ELR (cell line): ENCODE data around the gene PRMT7.

ENCODE experiments used
- DNase-seq: peaks from one replicate; pipeline ENCODE4 v3.0.0-alpha.2; 2015; ENCODE audit warnings: low read depth

The PRMT7 gene

GRCh38 chr16:68376590-68376989 lies 65.8 kb downstream of the PRMT7 start:
- no peak for DNase-seq

- no peak for DNase-seq
Measured at GRCh38 chr16:68377221-68377620, 66.4 kb downstream of the PRMT7 start.

DNA sequence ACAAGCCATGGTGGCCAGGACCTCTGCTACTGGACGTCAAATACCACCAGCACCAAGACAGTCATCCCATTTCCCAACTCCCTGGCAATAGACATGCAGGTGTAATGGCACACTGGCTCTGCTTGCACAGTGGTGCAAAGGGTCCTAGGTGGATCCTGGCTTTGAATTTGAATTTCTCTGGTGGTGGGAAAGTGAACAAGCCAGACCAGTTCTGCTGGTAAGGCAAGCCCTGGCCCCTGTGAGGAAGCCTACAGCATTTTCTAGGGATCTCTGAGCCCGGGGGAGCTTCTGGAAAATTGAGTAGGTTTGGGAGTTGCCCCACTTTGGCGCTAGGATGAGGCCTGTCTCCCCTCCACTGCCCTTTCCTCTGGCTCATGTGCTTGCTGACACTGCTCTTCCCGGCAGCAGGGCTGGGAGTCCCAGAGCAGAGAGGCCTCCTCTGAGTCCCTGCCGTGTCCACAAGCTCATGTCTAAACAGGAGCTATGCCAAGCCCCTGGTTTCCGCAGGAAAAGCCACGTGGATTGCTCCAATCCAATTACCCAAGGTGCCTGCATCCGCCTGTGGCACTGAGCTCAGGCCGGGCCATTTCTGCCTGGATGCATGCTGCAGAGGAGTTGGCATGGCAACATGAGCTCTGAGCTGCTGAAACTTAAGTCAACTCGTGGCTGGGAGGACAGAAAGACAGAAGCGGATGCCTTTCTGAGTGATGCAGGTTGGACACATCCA lies 67.0 kb downstream of the PRMT7 start:
- DNase-seq: no peak

- no peak for DNase-seq
Measured at GRCh38 chr16:68378436-68379415, 67.9 kb downstream of the PRMT7 start.

DNA sequence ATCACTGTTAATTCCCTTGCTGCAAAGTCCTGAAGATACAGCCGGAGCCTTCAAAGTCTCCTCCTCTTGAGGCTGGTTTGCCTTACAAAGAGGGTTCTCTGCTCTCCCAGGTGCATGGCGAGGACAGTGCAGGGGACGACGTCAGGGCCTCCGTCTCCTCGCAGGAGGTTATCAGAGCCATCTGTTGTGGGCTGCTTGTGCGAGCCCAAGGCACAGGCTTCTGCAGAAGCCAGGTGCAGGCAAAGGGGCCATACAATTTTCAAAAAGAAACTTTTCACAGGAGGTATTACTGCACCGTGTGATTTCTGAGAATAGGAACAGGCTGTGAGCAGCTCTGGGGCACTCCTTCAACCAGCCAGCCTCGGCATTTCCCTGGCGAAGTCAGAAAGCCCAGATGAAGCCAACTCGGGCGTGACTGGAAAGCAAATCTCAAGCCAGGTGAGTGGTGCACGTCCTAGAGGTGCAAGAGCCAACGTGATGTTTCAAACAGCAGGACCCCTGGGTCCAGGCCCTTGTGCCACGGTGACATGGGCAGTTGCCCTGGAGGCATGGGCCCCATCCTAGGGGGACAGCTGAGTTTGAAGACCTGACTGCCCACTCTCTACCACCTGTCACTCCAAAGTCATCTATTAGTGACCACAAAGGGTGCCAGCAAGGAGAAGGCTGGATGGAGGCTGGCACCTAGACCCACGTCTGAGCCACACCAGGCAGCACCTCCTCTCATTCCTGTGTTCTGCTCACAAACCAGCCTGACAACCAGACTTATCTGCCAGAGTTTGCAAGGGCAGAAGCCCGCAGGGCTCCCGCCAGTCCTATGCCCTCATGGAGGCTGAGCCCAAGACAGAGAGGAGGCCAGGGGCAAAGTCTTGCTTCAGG lies 68.9 kb downstream of the PRMT7 start:
- DNase-seq: no peak

- DNase-seq: no peak
Measured at GRCh38 chr16:68380348-68380670, 69.5 kb downstream of the PRMT7 start.

DNA sequence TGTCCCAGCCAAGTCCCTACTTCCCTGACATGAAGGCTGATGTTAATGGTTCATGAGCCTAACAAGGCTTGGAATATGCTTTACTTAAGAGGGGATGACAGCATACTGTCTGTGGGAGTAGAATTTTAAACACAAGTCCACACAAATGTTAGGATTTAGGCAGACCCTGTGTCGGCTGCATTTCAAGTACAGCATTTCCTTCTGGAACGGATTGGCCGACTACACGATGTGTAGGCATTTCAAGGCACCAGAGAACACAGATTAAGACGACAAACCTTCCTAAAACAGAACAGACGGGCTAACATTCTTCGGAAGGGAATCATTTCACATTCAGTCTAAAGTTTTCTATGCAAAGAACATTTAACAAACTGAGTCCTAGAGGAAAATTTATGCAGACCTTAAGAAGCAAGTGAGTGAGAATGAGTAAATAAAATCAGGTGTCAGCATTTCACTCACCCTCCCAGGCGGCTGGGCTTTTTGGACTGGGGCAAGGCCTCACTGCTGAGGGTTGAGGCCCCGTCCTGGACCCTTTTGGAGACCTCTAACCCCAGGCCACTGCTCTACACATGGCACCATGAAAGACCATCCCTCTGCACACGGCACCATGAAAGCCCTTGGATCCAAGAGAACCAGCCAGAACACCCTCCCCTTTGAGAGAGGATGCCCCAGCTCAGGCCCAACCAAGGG lies 70.0 kb downstream of the PRMT7 start:
- DNase-seq: no peak

GRCh38 chr16:68381363-68381724 lies 70.5 kb downstream of the PRMT7 start:
- no peak for DNase-seq

GRCh38 chr16:68382296-68382718 lies 71.5 kb downstream of the PRMT7 start:
- no peak for DNase-seq

- no peak for DNase-seq
Measured at GRCh38 chr16:68383858-68384257, 73.0 kb downstream of the PRMT7 start.

DNA sequence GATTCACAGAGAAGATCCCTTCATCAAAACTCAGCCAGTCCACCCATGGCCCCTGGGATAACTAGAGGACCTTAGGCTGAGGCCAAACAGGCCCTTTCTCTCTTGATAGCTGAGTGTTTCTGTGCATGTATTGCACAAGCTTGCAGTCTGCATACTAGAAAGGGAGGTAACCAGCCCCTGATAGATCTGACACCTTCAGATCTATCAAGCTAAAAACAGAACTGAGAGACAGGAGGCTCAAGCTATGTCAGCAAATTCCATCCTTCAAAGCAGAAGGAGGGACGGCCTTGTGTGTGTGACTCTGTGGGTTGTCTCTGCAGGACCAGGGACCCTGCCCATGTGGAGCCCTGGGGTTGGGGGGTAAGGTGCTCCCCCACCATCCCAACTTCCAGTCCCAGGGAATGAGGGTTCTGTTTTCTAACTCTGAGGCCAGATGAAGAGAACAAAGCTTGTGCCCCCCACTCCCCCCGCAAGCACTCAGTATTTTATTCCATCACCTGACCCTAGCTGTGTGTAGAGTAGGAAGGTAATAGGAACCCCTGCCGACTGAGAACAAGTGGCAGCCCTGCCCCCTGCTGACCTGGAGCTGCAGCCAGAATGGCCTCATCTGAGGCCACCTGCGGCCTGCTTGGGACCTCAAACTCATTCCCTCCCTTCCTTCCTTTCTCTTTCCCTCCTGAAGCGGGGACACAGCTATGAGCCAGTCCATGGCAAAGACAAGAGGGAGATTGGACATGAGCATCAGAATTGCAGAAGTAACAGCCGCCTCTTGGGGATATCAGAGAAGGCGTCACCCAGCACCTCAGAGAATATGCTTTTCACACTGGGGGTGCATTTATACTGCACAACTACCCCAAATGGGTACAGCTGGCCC lies 73.7 kb downstream of the PRMT7 start:
- DNase-seq: no peak

DNA sequence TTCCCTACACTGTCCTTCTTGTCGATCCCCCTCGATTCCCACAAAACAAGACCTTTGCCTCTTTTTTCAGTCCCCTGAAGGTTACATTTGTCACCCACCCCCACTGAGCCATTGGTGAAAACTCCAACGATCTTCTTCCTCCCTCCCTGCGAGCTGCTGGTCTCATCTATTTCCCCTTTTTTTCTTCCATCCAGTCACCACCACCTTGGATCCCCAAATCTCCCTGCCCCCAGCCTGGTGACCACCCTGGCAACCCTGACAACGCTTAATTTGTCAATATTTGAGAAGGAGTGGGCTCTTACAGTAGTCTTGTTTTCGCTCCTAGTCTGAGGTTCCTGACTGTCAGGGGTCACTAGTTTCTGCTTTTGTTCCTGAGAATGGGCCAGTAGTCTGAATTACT lies 74.6 kb downstream of the PRMT7 start:
- no peak for DNase-seq

GRCh38 chr16:68386628-68387027 lies 75.8 kb downstream of the PRMT7 start:
- no peak for DNase-seq

- DNase-seq: no peak
Measured at GRCh38 chr16:68387301-68387700, 76.5 kb downstream of the PRMT7 start.

- DNase-seq: no peak
Measured at GRCh38 chr16:68388124-68388523, 77.3 kb downstream of the PRMT7 start.

GRCh38 chr16:68389006-68389405 lies 78.2 kb downstream of the PRMT7 start:
- no peak for DNase-seq

- no peak for DNase-seq
Measured at GRCh38 chr16:68389750-68390371, 79.0 kb downstream of the PRMT7 start.

DNA sequence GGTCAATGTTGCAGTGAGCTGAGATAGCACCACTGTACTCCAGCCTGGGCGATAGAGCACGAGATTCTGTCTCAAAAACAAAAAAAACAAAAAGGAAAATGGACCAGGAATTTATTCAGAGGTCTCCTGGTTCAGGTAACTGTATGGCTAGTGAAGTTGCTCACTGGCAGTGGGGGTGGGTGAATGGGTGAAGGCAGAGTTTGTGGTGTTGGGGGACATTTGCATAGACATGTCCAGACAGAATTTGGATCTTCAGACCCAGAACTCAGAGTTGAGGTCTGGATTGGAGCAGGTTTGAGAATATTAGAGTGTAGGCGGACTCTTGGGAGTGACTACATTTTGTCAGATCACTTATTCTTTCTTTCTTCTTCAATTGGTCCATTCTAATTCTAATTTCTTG lies 82.5 kb downstream of the PRMT7 start:
- no peak for DNase-seq

- DNase-seq: no peak
Measured at GRCh38 chr16:68395167-68395786, 84.5 kb downstream of the PRMT7 start.

GRCh38 chr16:68395815-68396214 lies 85.0 kb downstream of the PRMT7 start:
- DNase-seq: no peak
